Adrenal gland (tissue), 5 donors: Measurements from ENCODE around the gene PTPRD.

ENCODE experiments used
- CTCF ChIP-seq, 6 experiments: fragments of 450-650 bp in 4 of 6; fragments of 200-600 bp in 2 of 6; sonication (generic) in 1 of 6; IDR thresholded peaks; 1 replicate in 5 of 6; 2 replicates in 1 of 6; pipeline versions ENCODE4 v1.5.1 to v1.8.0; 2016 to 2021; ENCODE audit warnings: antibody characterized with exemption in 6 of 6, mild to moderate bottlenecking in 2 of 6, moderate library complexity in 1 of 6
- POLR2A ChIP-seq, 2 donors: fragments of 450-650 bp; IDR thresholded peaks; one replicate each; pipeline ENCODE4 v1.6.1; 2017; ENCODE audit warnings: antibody characterized with exemption in 2 of 2, mild to moderate bottlenecking in 2 of 2, moderate library complexity in 1 of 2
- donor health status: DM: no; HTN: no; CAD: no.

- TF ChIP-seq CTCF (IDR thresholded peaks at IDR 0.05), result no peak
- TF ChIP-seq POLR2A (IDR thresholded peaks at IDR 0.05), result no peak
These were observed 1957.7 kb downstream of the PTPRD start for GRCh38 chr9:8655071-8655470.
